Endothelial cell of umbilical vein (primary cell): ENCODE results near the gene DOCK4.

Source experiments
- EZH2 ChIP-seq: IDR thresholded peaks from 2 replicates; pipeline ENCODE4 v1.6.1; 2012; ENCODE audit warnings: borderline replicate concordance, low read depth, mild to moderate bottlenecking, moderate library complexity, low read length, inconsistent platforms; ENCODE audit not compliant: severe bottlenecking
- GATA2 ChIP-seq: IDR thresholded peaks from 2 replicates; pipeline ENCODE4 v1.7.0; 2011; ENCODE audit warnings: low read depth, mild to moderate bottlenecking, moderate library complexity, mixed read lengths, low read length; ENCODE audit not compliant: insufficient read length, insufficient read depth
- POLR2A ChIP-seq: IDR thresholded peaks from 2 replicates; pipeline ENCODE4 v1.6.1; 2012; ENCODE audit warnings: low read depth, mild to moderate bottlenecking, control low read depth, low read length
- POLR2AphosphoS5 ChIP-seq: IDR thresholded peaks from 2 replicates; pipeline ENCODE4 v1.6.1; 2012; ENCODE audit warnings: low read depth, mild to moderate bottlenecking, control low read depth, low read length, moderate library complexity; ENCODE audit not compliant: insufficient read depth
- TF ChIP-seq, protein P1 (sequence below), 2 donors: IDR thresholded peaks; 1 replicate in 1 of 2; 2 replicates in 1 of 2; pipeline ENCODE4 v1.5.1; 2011; ENCODE audit warnings: low read length in 2 of 2, mild to moderate bottlenecking in 2 of 2, moderate library complexity in 2 of 2, control low read depth in 1 of 2, inconsistent platforms in 1 of 2, low read depth in 1 of 2; ENCODE audit not compliant: insufficient read depth in 1 of 2; ENCODE audit errors: extremely low read depth in 1 of 2
- TF ChIP-seq, protein P2 (sequence below): IDR thresholded peaks from 2 replicates; pipeline ENCODE4 v1.6.1; 2011; ENCODE audit not compliant: insufficient read depth, insufficient read length

DNA sequence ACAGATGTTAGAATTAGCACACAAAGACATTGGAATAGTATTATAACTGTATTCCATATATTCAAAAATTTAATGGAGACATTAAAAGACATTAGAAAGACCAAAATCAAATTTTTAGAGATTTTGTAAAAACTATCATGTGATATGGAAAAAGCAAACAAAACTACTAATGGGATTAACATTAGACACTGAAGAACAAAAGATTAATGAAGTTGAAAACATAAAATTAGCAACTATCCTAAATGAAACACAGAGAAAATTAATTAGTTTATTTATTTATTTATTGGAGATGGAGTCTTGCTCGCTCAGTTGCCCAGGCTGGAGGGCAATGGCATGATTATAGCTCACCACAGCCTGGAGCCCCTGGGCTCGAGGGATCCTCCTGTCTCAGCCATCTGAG, 158.8 kb downstream of the DOCK4 start:
- TF ChIP-seq POLR2A (no peak), GATA2 (no peak), POLR2AphosphoS5 (no peak), EZH2 (no peak)
- TF ChIP-seq, protein P1, sequence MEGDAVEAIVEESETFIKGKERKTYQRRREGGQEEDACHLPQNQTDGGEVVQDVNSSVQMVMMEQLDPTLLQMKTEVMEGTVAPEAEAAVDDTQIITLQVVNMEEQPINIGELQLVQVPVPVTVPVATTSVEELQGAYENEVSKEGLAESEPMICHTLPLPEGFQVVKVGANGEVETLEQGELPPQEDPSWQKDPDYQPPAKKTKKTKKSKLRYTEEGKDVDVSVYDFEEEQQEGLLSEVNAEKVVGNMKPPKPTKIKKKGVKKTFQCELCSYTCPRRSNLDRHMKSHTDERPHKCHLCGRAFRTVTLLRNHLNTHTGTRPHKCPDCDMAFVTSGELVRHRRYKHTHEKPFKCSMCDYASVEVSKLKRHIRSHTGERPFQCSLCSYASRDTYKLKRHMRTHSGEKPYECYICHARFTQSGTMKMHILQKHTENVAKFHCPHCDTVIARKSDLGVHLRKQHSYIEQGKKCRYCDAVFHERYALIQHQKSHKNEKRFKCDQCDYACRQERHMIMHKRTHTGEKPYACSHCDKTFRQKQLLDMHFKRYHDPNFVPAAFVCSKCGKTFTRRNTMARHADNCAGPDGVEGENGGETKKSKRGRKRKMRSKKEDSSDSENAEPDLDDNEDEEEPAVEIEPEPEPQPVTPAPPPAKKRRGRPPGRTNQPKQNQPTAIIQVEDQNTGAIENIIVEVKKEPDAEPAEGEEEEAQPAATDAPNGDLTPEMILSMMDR (IDR thresholded peaks at IDR 0.05; ENCODE audit: extremely low read depth in 1 of 2, insufficient read depth in 1 of 2, low read depth in 1 of 2, low read length in 2 of 2), result no peak
- TF ChIP-seq, protein P2, sequence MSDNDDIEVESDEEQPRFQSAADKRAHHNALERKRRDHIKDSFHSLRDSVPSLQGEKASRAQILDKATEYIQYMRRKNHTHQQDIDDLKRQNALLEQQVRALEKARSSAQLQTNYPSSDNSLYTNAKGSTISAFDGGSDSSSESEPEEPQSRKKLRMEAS, result no peak
